HepG2 (cell line): ENCODE data around the gene ENDOU. TPM values are rescaled to one million over a fixed set of nuclear protein-coding genes. Genes with fewer than 3 reads are reported as not detected.

ENCODE experiments used
- ATAC-seq: fragments of 200-7000 bp; cut with Tn5 transposase; 3 replicates; pipeline ENCODE4 v1.9.1; 2020; ENCODE audit warnings: mild to moderate bottlenecking, moderate library complexity
- BruUV-seq: library from RNA; stranded (reverse); fragments of 400-500 nt; replicated peaks from 2 replicates; lab custom pipeline; 2021; lab: Mats Ljungman, UMichigan
- CTCF ChIA-PET: fragments of 300-600 bp; formaldehyde crosslinking; extraction: SDS; loops from one replicate; lab custom pipeline; 2021; ENCODE audit warnings: low total read pairs, inconsistent platforms, low intra/inter-chr PET ratio; lab: Yijun Ruan, JAX
- POLR2A ChIA-PET: fragments of 350-600 bp; sonication (Branson Sonifier 250); formaldehyde crosslinking; loops from one replicate; lab custom pipeline; 2020; ENCODE audit warnings: antibody characterized with exemption, inconsistent platforms; lab: Yijun Ruan, JAX
- DNase-seq: peaks from one replicate; pipeline ENCODE4 v3.0.0-alpha.2; 2015; ENCODE audit warnings: low spot score
- FAIRE-seq: peaks from 3 replicates; lab custom pipeline; 2011; peaks lifted over from hg19 to GRCh38; lab: Jason Lieb, UNC
- H2AFZ ChIP-seq: one replicate; pipeline ENCODE4 v1.6.1; 2011; ENCODE audit warnings: low read length, inconsistent platforms
- H3K27ac ChIP-seq: fragments of 300-600 bp; 3 replicates; pipeline ENCODE4 v1.8.0; 2011; ENCODE audit warnings: mixed run types, mild to moderate bottlenecking, mixed read lengths, low read length, inconsistent platforms; ENCODE audit not compliant: insufficient read depth; ENCODE audit errors: extremely low read length
- H3K27me3 ChIP-seq, 2 experiments: fragments of 200-600 bp in 1 of 2; 2 replicates in 1 of 2; 3 replicates in 1 of 2; pipeline versions ENCODE4 v1.6.0 to v1.8.0; 2011; ENCODE audit warnings: low read length in 2 of 2, mild to moderate bottlenecking in 2 of 2, moderate library complexity in 2 of 2, inconsistent platforms in 1 of 2; ENCODE audit not compliant: insufficient read depth in 2 of 2, control insufficient read depth in 1 of 2
- H3K36me3 ChIP-seq, 2 experiments: fragments of 200-600 bp in 1 of 2; replicated peaks in 1 of 2; 2 replicates in 1 of 2; 3 replicates in 1 of 2; pipeline versions ENCODE4 v1.5.1 to v1.8.0; 2011; ENCODE audit warnings: low read length in 2 of 2, inconsistent platforms in 1 of 2; ENCODE audit not compliant: insufficient read depth in 2 of 2, control insufficient read depth in 1 of 2
- H3K4me1 ChIP-seq: 2 replicates; pipeline ENCODE4 v1.5.1; 2012; ENCODE audit warnings: low read length, inconsistent platforms; ENCODE audit not compliant: insufficient read depth
- H3K4me2 ChIP-seq: 2 replicates; pipeline ENCODE4 v1.6.0; 2011; ENCODE audit warnings: low read depth, low read length, inconsistent platforms
- H3K4me3 ChIP-seq, 3 experiments: fragments of 200-600 bp in 1 of 3; sonication (generic), shearing (Covaris generic) in 1 of 3; replicated peaks in 1 of 3; 2 replicates each; pipeline ENCODE4 v1.5.1; 2011 to 2016; ENCODE audit warnings: low read length in 3 of 3, inconsistent platforms in 2 of 3, low read depth in 2 of 3, mild to moderate bottlenecking in 2 of 3, control low read depth in 1 of 3, mixed read lengths in 1 of 3; ENCODE audit not compliant: insufficient read depth in 1 of 3
- H3K79me2 ChIP-seq: one replicate; pipeline ENCODE4 v1.6.1; 2011; ENCODE audit warnings: low read length, inconsistent platforms; ENCODE audit not compliant: insufficient read depth
- H3K9ac ChIP-seq: 2 replicates; pipeline ENCODE4 v1.6.0; 2011; ENCODE audit warnings: mild to moderate bottlenecking, low read depth, low read length, inconsistent platforms; ENCODE audit not compliant: insufficient read depth
- H3K9me3 ChIP-seq: 2 replicates; pipeline ENCODE4 v1.5.1; 2012; ENCODE audit warnings: mild to moderate bottlenecking, low read length
- H4K20me1 ChIP-seq: 2 replicates; pipeline ENCODE4 v1.6.0; 2011; ENCODE audit warnings: inconsistent platforms, mild to moderate bottlenecking, low read length, moderate library complexity; ENCODE audit not compliant: insufficient read depth
- CEBPB ChIP-seq: IDR thresholded peaks from 2 replicates; pipeline ENCODE4 v1.6.1; 2011; ENCODE audit warnings: low read depth, low read length, improper control_type of control experiment, borderline replicate concordance
- HNF4A ChIP-seq: sonication (generic); formaldehyde crosslinking; IDR thresholded peaks from 2 replicates; pipeline ENCODE4 v1.4.0; 2020; ENCODE audit warnings: missing genetic modification reagents
- SAP130 ChIP-seq: IDR thresholded peaks from 2 replicates; pipeline ENCODE4 v1.6.1; 2016; ENCODE audit warnings: low read depth
- SYNCRIP ChIP-seq: fragments of 200-400 bp; formaldehyde crosslinking; IDR thresholded peaks from 2 replicates; pipeline ENCODE4 v1.6.1; 2018; ENCODE audit warnings: mild to moderate bottlenecking, low read depth, low read length; ENCODE audit not compliant: insufficient read depth
- ZFP1 ChIP-seq: IDR thresholded peaks from 2 replicates; pipeline ENCODE4 v1.6.1; 2016
- ZNF720 ChIP-seq: sonication (generic); formaldehyde crosslinking; IDR thresholded peaks from 2 replicates; pipeline ENCODE4 v1.4.0; 2020; ENCODE audit warnings: missing genetic modification reagents
- WGBS: methylation state at CpG from one replicate; pipeline ENCODE4 v1.1.6; 2017; ENCODE audit warnings: low lambda C conversion rate; 5-methylcytosine and 5-hydroxymethylcytosine counted together
- in situ Hi-C: cut with HindIII; loops from 2 replicates; pipeline ENCODE4 v1.10.0; 2017; ENCODE audit warnings: low pct_unique_long_range_greater_than_20kb; ENCODE audit not compliant: extremely low pct_ligation_motif_present
- intact Hi-C: fragments of 100-400 bp; cut with micrococcal nuclease; formaldehyde crosslinking; loops from one replicate; pipeline ENCODE4 v1.10.0; 2022; ENCODE audit not compliant: unreplicated experiment
- polyA plus RNA-seq, 8 experiments: library from polyadenylated mRNA; depleted of rRNA in 3 of 8; stranded (reverse) in 7 of 8; unstranded in 1 of 8; fragments of >200 nt; fragmentation: Illumina TruSeq in 4 of 8; extraction: Trizol in 4 of 8; gene quantifications; 2 replicates each; pipeline versions ENCODE4 v1.2.1 to v1.2.3, GENCODE V29; 2011 to 2016; ENCODE audit warnings: low read depth in 4 of 8, missing spikeins in 1 of 8, mixed read lengths in 1 of 8; ENCODE audit not compliant: insufficient read depth in 1 of 8
- total RNA-seq, 5 experiments: library from RNA; depleted of rRNA; stranded (reverse); fragments of >200 nt; fragmentation: Illumina TruSeq; extraction: Trizol; gene quantifications; 2 replicates each; pipeline ENCODE4 v1.2.3, GENCODE V29; 2016; ENCODE audit warnings: low read depth in 1 of 5
- TF ChIP-seq, protein P1 (sequence below): sonication (generic); formaldehyde crosslinking; conservative IDR thresholded peaks from 2 replicates; pipeline ENCODE4 v1.8.0; 2022; ENCODE audit warnings: missing genetic modification reagents

ENDOU gene
- total and polyA plus RNA-seq, 2 of the 13 experiments (the other 11 are each of a cell fraction or from before 2014, with no cell fraction given) = not detected

DNA sequence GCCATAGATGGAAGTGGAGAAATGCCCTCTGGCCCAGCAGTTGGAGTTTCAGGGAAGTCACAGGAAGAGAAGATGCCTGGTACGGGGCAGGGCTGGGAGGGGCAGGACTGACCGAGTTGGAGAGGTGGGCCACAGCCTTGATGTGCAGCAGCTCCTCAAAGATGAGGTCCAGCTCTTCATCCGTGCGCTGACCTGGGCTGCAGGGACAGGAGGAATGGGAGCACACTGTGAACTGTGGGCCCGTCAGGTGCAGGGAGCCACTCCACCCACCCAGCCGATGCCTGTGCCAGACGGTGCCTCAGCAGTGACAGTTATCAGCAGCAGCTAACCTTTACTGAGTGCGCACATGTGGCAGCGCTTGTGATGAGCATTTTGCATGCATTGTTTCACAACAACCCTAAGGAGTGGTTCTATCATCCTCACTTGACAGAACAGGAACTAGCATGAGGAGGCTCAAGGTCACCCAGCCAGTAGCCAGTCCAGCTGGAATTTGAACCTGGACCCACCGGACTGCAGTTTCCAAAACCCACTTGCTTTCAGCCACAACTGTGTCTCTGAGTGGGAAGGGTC, 25.0 kb upstream of the ENDOU start:
- H3K36me3 ChIP-seq = no peaks in the 10 kb centered on the region
- peaks cover 22% of the 10 kb centered on the region for H3K4me1 ChIP-seq
- intact Hi-C loops (no loop called here), in situ Hi-C loops (no loop called here)
- TF ChIP-seq, protein P1, sequence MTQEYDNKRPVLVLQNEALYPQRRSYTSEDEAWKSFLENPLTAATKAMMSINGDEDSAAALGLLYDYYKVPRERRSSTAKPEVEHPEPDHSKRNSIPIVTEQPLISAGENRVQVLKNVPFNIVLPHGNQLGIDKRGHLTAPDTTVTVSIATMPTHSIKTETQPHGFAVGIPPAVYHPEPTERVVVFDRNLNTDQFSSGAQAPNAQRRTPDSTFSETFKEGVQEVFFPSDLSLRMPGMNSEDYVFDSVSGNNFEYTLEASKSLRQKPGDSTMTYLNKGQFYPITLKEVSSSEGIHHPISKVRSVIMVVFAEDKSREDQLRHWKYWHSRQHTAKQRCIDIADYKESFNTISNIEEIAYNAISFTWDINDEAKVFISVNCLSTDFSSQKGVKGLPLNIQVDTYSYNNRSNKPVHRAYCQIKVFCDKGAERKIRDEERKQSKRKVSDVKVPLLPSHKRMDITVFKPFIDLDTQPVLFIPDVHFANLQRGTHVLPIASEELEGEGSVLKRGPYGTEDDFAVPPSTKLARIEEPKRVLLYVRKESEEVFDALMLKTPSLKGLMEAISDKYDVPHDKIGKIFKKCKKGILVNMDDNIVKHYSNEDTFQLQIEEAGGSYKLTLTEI (CRISPR knock-in tag) = no peak
- TF ChIP-seq CEBPB = 0 out of 2 replicates have a peak, but pooled peaks have one; percentile 22
- no peak for TF ChIP-seq SYNCRIP
- TF ChIP-seq ZFP1 (CRISPR knock-in tag) = no peak
- 0 out of 2 replicates have a peak, but pooled peaks have one; percentile 14 for TF ChIP-seq SAP130 (CRISPR knock-in tag)
- TF ChIP-seq HNF4A (CRISPR knock-in tag) = 0 out of 2 replicates have a peak, but pooled peaks have one; percentile 23
- TF ChIP-seq ZNF720 (CRISPR knock-in tag) = no peak
- CTCF ChIA-PET = no interaction called here
- H4K20me1 ChIP-seq = no peaks in the 10 kb centered on the region
- no peak overlapping the region for H2AFZ ChIP-seq
- ATAC-seq (peak; percentile 20; the same call in 2 of the 3 replicates), DNase-seq (no peak), FAIRE-seq (no peak)
- no peaks in the 10 kb centered on the region for H3K9me3 ChIP-seq
- no peak overlapping the region for H3K4me3 ChIP-seq
- WGBS = 10% methylated on average over 3 of the region's 10 CpGs
- BruUV-seq = no TSS peak
- no peak overlapping the region; the same call in 1 of the 2 replicates for H3K4me2 ChIP-seq
- H3K27me3 ChIP-seq = peaks cover 16 to 55% of the 10 kb centered on the region in 2 experiments; a peak in 4 of 5 replicates
- POLR2A ChIA-PET = no interaction called here
- H3K27ac ChIP-seq = no peak overlapping the region
- H3K79me2 ChIP-seq = no peaks in the 10 kb centered on the region
- H3K9ac ChIP-seq = no peak overlapping the region
